K562 (cell line): Measurements from ENCODE around the gene CAPN12. TPM values are rescaled to one million over a fixed set of nuclear protein-coding genes. Genes with fewer than 3 reads are reported as not detected.
A peak's percentile ranks its signal among the peaks of the same experiment; 100 is the strongest.

Source experiments
- CXXC5 ChIP-seq: fragments of 250-450 bp; sonication (Bioruptor Pico); IDR thresholded peaks from 2 replicates; pipeline ENCODE4 v1.8.0; 2022; ENCODE audit warnings: inconsistent platforms, mild to moderate bottlenecking, moderate library complexity
- DPF2 ChIP-seq: fragments of 450-650 bp; IDR thresholded peaks from 2 replicates; pipeline ENCODE4 v1.6.1; 2016
- GTF3C2 ChIP-seq: IDR thresholded peaks from 3 replicates; pipeline ENCODE4 v1.6.1; 2011; ENCODE audit warnings: borderline replicate concordance, mild to moderate bottlenecking, moderate library complexity; ENCODE audit not compliant: insufficient read length; ENCODE audit errors: extremely low read depth
- KLF16 ChIP-seq: IDR thresholded peaks from 2 replicates; pipeline ENCODE4 v1.6.1; 2016; ENCODE audit warnings: antibody characterized with exemption
- MAZ ChIP-seq, 2 experiments: fragments of 450-650 bp in 1 of 2; sonication (generic) in 1 of 2; formaldehyde crosslinking; IDR thresholded peaks in 1 of 2; conservative IDR thresholded peaks in 1 of 2; 2 replicates each; pipeline versions ENCODE4 v1.4.0 to v1.5.0; 2020; ENCODE audit warnings: mild to moderate bottlenecking in 1 of 2, missing genetic modification reagents in 1 of 2
- MCM7 ChIP-seq, 2 experiments: fragments of 450-650 bp; IDR thresholded peaks; 2 replicates each; pipeline ENCODE4 v1.6.1; 2016 to 2018
- MEIS2 ChIP-seq: fragments of 450-650 bp; IDR thresholded peaks from 2 replicates; pipeline ENCODE4 v1.6.1; 2014; ENCODE audit warnings: mild to moderate bottlenecking; ENCODE audit not compliant: partially characterized antibody
- MTA3 ChIP-seq: fragments of 450-650 bp; formaldehyde crosslinking; IDR thresholded peaks from 2 replicates; pipeline ENCODE4 v1.6.1; 2017; ENCODE audit warnings: mild to moderate bottlenecking, borderline replicate concordance
- NFE2 ChIP-seq: IDR thresholded peaks from 2 replicates; pipeline ENCODE4 v1.6.1; 2014; ENCODE audit warnings: antibody characterized with exemption, low read depth
- RBM34 ChIP-seq: fragments of 200-400 bp; formaldehyde crosslinking; IDR thresholded peaks from 2 replicates; pipeline ENCODE4 v1.6.1; 2018; ENCODE audit warnings: low read length, borderline replicate concordance; ENCODE audit not compliant: insufficient read depth
- TCFL5 ChIP-seq: fragments of 250-450 bp; sonication (Bioruptor Pico); conservative IDR thresholded peaks from 2 replicates; pipeline ENCODE4 v1.6.1; 2021; ENCODE audit warnings: mild to moderate bottlenecking, moderate library complexity, matching md5 sums
- THRAP3 ChIP-seq: fragments of 450-650 bp; IDR thresholded peaks from 2 replicates; pipeline ENCODE4 v1.6.1; 2016; ENCODE audit warnings: mild to moderate bottlenecking, inconsistent platforms, borderline replicate concordance
- TSC22D4 ChIP-seq: fragments of 450-650 bp; IDR thresholded peaks from 2 replicates; pipeline ENCODE4 v1.6.1; 2016; ENCODE audit warnings: missing genetic modification characterization, missing biosample characterization, control low read depth
- ZBTB49 ChIP-seq: sonication (generic); formaldehyde crosslinking; IDR thresholded peaks from 2 replicates; pipeline ENCODE4 v1.8.0; 2022; ENCODE audit warnings: missing genetic modification reagents, mild to moderate bottlenecking, borderline replicate concordance
- ZNF23 ChIP-seq: fragments of 250-450 bp; sonication (Bioruptor Pico); IDR thresholded peaks from 2 replicates; pipeline ENCODE4 v1.4.0; 2020; ENCODE audit warnings: mild to moderate bottlenecking
- ZNF431 ChIP-seq: sonication (generic); formaldehyde crosslinking; IDR thresholded peaks from 2 replicates; pipeline ENCODE4 v1.8.0; 2022; ENCODE audit warnings: mild to moderate bottlenecking, missing genetic modification reagents
- ZNF512 ChIP-seq: IDR thresholded peaks from 2 replicates; pipeline ENCODE4 v1.6.1; 2016; ENCODE audit warnings: missing genetic modification characterization, missing compliant biosample characterization
- ZNF644 ChIP-seq: fragments of 200-800 bp; sonication (Bioruptor generic); IDR thresholded peaks from 2 replicates; pipeline ENCODE4 v1.6.1; 2016; ENCODE audit warnings: low read depth, missing genetic modification characterization, missing compliant biosample characterization
- ZSCAN29 ChIP-seq: fragments of 450-650 bp; IDR thresholded peaks from 2 replicates; pipeline ENCODE4 v1.6.1; 2017
- polyA plus RNA-seq, 8 experiments: library from polyadenylated mRNA; depleted of rRNA in 4 of 8; stranded (reverse) in 5 of 8; unstranded in 3 of 8; fragments of >200 nt; fragmentation: Nextera tagmentation in 2 of 8; fragmentation: Illumina TruSeq in 1 of 8; extraction: Ambion mirVana in 2 of 8; extraction: Trizol in 1 of 8; gene quantifications; 2 replicates each; pipeline versions ENCODE4 v1.2.1 to v1.2.3, GENCODE V29; 2011 to 2014; ENCODE audit warnings: inconsistent platforms in 1 of 8, missing spikeins in 1 of 8
- total RNA-seq, 7 experiments: library from RNA; depleted of rRNA in 6 of 7; stranded (reverse); fragments of >200 nt in 6 of 7; fragmentation: Illumina TruSeq in 2 of 7; extraction: Trizol in 2 of 7; gene quantifications; 2 replicates each; pipeline versions ENCODE4 v1.2.1 to v1.2.3, GENCODE V29; 2011 to 2021; ENCODE audit warnings: low replicate concordance in 1 of 7
- TF ChIP-seq, protein P1 (sequence below): IDR thresholded peaks from 3 replicates; pipeline ENCODE4 v1.6.1; 2011; ENCODE audit warnings: borderline replicate concordance, mild to moderate bottlenecking; ENCODE audit not compliant: insufficient read length, insufficient read depth
- TF ChIP-seq, protein P2 (sequence below): fragments of 450-650 bp; IDR thresholded peaks from 2 replicates; pipeline ENCODE4 v1.6.1; 2017; ENCODE audit warnings: mild to moderate bottlenecking, moderate library complexity

CAPN12 gene
- total and polyA plus RNA-seq, 9 of the 15 experiments (the other 6 are each of a cell fraction or from before 2014, with no cell fraction given), result 0.83 to 7.0 (median 1.6) TPM

DNA sequence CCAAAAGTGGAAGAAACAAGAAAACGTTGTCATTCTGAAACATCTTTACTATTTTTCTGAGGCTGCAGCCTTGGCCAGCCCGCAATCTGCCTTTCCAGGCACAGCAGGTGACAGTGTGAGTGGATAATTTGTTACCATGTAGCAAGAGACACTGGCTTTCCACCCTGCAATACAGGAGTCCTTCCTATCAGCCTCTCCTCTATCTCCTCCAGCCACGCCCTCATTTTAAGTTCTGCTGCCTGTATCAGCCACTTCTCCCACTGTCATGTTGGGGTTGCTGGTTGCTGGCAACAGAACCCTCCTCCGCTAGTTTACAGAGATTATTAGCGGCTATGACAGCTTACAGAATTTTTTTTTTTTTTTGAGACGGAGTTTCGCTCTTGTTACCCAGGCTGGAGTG is 36.8 kb upstream of the CAPN12 start (continued):
- TF ChIP-seq MEIS2 (peak; percentile 91), TSC22D4 (tag) (no peak), ZBTB49 (no peak), ZNF512 (tag) (no peak), DPF2 (peak; percentile 65; the same call in 1 of the 2 replicates), ZNF23 (CRISPR knock-in tag) (no peak), THRAP3 (no peak), KLF16 (peak; percentile 61; the same call in 1 of the 2 replicates), MCM7 (IDR thresholded peaks at IDR 0.05) (no peak), ZSCAN29 (no peak), MAZ (CRISPR knock-in tag; conservative IDR thresholded peaks at IDR 0.05 in 1 of 2, IDR thresholded peaks at IDR 0.05 in 1 of 2) (peak in 1 of 2 experiments; percentile 47; a peak in 1 of 4 replicates), MTA3 (no peak), GTF3C2 (no peak), TCFL5 (CRISPR knock-in tag) (no peak), ZNF644 (tag) (0 out of 2 replicates have a peak, but pooled peaks have one; percentile 34), CXXC5 (CRISPR knock-in tag) (peak; percentile 35), RBM34 (no peak), NFE2 (no peak; the same call in 1 of the 2 replicates), ZNF431 (CRISPR knock-in tag) (no peak)
- TF ChIP-seq, protein P1, sequence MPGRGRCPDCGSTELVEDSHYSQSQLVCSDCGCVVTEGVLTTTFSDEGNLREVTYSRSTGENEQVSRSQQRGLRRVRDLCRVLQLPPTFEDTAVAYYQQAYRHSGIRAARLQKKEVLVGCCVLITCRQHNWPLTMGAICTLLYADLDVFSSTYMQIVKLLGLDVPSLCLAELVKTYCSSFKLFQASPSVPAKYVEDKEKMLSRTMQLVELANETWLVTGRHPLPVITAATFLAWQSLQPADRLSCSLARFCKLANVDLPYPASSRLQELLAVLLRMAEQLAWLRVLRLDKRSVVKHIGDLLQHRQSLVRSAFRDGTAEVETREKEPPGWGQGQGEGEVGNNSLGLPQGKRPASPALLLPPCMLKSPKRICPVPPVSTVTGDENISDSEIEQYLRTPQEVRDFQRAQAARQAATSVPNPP, result no peak
- TF ChIP-seq, protein P2, sequence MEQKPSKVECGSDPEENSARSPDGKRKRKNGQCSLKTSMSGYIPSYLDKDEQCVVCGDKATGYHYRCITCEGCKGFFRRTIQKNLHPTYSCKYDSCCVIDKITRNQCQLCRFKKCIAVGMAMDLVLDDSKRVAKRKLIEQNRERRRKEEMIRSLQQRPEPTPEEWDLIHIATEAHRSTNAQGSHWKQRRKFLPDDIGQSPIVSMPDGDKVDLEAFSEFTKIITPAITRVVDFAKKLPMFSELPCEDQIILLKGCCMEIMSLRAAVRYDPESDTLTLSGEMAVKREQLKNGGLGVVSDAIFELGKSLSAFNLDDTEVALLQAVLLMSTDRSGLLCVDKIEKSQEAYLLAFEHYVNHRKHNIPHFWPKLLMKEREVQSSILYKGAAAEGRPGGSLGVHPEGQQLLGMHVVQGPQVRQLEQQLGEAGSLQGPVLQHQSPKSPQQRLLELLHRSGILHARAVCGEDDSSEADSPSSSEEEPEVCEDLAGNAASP, result no peak
